SJCRH30 (cell line): Measurements from ENCODE around the gene TYK2. TPM values are rescaled to one million over a fixed set of nuclear protein-coding genes. Genes with fewer than 3 reads are reported as not detected.
A peak's percentile ranks its signal among the peaks of the same experiment; 100 is the strongest.

Experiments
- DNase-seq, 2 experiments: peaks; one replicate each; pipeline ENCODE4 v3.0.0-alpha.2; 2015 to 2020
- H3K27ac ChIP-seq: fragments of 250-450 bp; sonication (Bioruptor Pico); 2 replicates; pipeline ENCODE4 v1.5.1; 2020; ENCODE audit warnings: mild to moderate bottlenecking, moderate library complexity
- H3K27me3 ChIP-seq: fragments of 250-450 bp; sonication (Bioruptor Pico); 2 replicates; pipeline ENCODE4 v1.5.1; 2020; ENCODE audit warnings: mild to moderate bottlenecking, moderate library complexity
- H3K36me3 ChIP-seq: fragments of 250-450 bp; sonication (Bioruptor Pico); 2 replicates; pipeline ENCODE4 v1.5.1; 2020; ENCODE audit warnings: mild to moderate bottlenecking, moderate library complexity
- H3K4me1 ChIP-seq: fragments of 250-450 bp; sonication (Bioruptor Pico); 2 replicates; pipeline ENCODE4 v1.5.1; 2020; ENCODE audit warnings: mild to moderate bottlenecking, moderate library complexity
- H3K4me3 ChIP-seq: fragments of 250-450 bp; sonication (Bioruptor Pico); 2 replicates; pipeline ENCODE4 v1.5.1; 2020; ENCODE audit warnings: mild to moderate bottlenecking, moderate library complexity
- H3K9me3 ChIP-seq: fragments of 250-450 bp; sonication (Bioruptor Pico); replicated peaks from 2 replicates; pipeline ENCODE4 v1.5.1; 2020; ENCODE audit warnings: mild to moderate bottlenecking, moderate library complexity
- total RNA-seq: library from RNA; depleted of rRNA; stranded (reverse); fragments of >200 nt; shearing (Covaris generic); gene quantifications from 2 replicates; pipeline ENCODE4 v1.2.3, GENCODE V29; 2014; rRNA removed

Gene TYK2
- total RNA-seq = 45.8 and 56.1 TPM in 2 replicates

DNA sequence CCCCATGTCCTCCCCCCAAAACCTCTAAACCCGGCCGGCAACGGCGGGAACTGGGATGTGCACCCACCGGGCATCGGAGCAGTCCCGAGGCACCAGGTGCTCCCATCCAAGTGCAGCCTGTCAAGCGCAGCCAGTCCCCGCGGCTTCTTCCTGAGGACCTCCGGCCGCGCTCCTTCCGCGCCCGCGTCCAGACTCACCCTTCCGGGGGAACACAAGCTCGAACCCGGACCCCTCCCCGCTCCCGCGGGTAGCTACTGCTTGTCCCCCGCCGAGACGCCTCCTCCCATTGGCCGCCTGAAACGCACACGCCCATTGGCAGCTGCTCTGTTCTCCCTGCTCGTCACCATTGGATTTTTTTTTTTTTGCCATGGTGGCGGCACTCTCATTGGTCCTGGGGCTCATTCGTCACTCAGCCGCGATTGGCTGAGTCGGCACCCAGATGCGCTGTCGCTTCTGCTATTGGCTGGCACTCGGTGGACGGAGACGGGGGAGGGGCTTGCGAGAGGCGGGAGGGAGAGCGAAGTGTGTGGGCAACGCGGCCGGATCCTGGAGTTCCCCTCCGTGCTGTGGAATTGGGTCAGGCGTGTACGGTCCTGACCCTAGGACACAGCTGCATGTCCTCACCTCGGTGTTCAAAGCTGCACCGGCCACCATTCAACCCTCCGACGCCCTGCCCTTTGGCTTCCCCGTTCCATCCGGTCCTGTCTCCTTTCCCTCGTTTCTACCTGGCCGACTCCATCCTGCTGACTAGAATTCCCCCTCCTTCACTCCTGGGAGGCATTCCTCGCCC, at the start of gene TYK2:
TSS of gene TYK2 (minus strand) at position 260 of the 790 bp plus-strand sequence. CDS start 2,166 bp downstream, outside the sequence.
- H3K27me3 ChIP-seq = no peaks in the 10 kb centered on the region
- peaks cover 4% of the 10 kb centered on the region; the same call in 1 of the 2 replicates for H3K36me3 ChIP-seq
- no peaks in the 10 kb centered on the region for H3K9me3 ChIP-seq
- peak; percentile 97 to 99 for DNase-seq
- H3K4me3 ChIP-seq = peak within 1 kb of the TSS; percentile 73
- no peak within 1 kb of the TSS; the same call in 1 of the 2 replicates for H3K27ac ChIP-seq
- no peaks in the 10 kb centered on the region for H3K4me1 ChIP-seq

DNA sequence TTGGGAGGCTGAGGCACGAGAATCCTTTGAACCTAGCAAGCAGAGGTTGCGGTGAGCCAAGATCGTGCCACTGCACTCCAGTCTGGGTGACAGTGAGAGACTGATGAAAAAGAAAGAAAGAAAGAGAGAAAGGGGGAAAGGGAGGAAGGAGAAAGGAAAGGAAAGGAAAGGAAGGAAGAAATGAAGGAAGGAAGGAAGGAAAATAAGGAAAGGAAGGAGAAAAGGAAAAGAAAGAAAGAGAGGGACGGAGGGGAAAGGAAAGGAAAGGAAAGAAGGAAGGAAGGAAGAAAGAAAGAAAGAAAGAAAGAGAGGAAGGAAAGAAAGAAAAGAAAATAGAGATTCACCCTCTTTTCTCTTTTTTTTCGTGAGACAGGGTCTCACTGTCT, 48.6 kb upstream of the TYK2 start:
- DNase-seq = no peak
- Histone ChIP-seq H3K4me1 (peaks cover 8% of the 10 kb centered on the region), H3K4me3 (no peak overlapping the region), H3K36me3 (no peaks in the 10 kb centered on the region), H3K27me3 (no peaks in the 10 kb centered on the region), H3K9me3 (no peaks in the 10 kb centered on the region), H3K27ac (no peak overlapping the region)

DNA sequence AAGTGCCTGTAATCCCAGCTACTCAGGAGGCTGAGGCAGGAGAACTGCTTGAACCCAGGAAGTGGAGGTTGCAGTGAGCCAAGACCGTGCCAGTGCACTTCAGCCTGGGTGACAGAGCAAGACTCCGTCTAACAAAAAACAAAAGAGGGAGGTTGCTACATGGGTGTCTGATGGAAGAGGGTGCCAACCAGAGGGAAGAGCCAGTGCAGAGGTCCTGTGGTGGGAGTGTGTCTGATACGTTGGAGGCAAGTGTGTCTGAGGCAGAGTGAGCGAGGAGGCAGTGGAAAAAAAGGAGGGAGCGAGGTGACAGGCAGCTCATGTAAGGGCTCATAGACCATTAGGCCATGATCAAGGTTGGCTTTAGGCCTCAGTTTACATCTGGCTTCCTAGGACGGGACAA, 46.8 kb upstream of the TYK2 start:
- Histone ChIP-seq H3K27ac (no peak overlapping the region), H3K27me3 (no peaks in the 10 kb centered on the region), H3K9me3 (no peaks in the 10 kb centered on the region), H3K4me1 (peaks cover 8% of the 10 kb centered on the region), H3K36me3 (no peaks in the 10 kb centered on the region), H3K4me3 (no peak overlapping the region)
- no peak for DNase-seq

DNA sequence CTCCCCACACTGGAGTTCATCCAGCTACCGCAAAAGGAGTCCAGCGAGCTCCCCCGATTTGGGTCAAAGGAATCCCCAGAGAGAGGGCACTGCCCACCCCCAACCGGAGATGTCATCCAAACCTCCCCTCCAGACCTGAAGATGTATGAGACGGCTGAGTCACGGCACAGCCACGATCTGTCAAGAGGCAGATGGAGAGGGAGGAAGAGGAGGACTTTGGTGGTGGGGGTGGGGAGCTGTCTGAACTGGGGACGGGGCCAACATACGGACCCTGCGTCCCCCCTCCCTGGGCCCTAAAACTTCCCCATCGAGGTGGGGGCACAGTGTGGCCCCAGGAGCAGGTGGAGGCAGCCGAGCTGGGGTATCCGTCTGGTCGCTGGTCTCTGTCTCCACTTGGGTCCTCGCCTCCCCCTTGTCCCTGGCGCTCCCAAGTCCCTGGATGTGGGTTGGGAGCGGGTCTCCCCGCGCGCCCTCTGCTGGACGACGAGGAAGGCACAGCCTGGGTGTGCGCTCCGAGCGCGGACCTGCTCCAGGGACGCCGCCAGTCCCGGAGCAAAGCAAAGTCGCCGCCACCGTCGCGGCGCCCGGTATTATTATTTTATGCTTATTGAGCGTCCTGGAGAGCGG, 43.8 kb upstream of the TYK2 start:
- no peaks in the 10 kb centered on the region for H3K27me3 ChIP-seq

DNA sequence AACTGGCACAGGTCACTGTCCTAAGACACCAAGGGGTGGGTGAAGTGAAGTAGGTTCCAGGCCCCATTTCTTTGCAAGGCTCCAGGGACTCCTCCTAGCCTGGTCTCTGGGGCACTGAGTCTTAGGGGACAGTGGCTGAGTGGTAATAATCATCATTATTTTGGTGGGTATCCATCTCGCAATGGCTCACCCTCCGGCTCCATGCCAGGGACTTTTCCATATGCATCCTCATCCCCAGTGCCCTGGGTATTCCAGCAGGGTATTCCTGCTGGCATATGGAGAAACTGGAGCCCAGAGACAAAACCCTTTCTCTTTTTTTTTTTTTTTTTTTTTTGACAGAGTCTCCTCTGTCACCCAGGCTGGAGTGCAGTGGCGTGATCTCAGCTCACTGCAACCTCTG, 42.5 kb upstream of the TYK2 start:
- Histone ChIP-seq H3K4me1 (peaks cover 21% of the 10 kb centered on the region), H3K27me3 (no peaks in the 10 kb centered on the region)

More for the DNA sequence above, 43.8 kb upstream of the TYK2 start:
- Histone ChIP-seq H3K4me3 (peak overlapping the region; percentile 53), H3K4me1 (peaks cover 14% of the 10 kb centered on the region), H3K27ac (peak overlapping the region; percentile 60; the same call in 1 of the 2 replicates), H3K36me3 (no peaks in the 10 kb centered on the region), H3K9me3 (no peaks in the 10 kb centered on the region)
- DNase-seq = peak; percentile 83 to 88

DNA sequence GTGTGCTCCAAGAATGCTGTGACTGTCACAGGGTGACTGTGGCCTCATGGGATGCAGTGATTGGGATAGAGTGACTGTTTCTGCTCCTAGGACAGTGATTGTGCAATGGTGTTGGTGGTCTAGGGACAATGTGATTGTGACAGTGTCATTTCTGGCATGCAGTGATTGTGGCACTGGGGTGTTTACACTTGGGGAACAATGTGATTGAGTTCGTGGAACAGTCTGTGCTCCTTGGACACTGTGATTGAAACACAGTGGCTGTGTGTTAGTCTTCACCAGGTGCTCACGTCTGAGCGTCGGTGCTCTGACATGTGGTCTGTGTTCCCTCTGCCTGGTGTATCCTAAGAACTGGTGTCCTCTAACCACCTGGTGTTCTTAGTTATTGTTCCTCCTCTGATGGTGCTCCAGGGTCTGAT, 41.7 kb upstream of the TYK2 start:
- no peaks in the 10 kb centered on the region for H3K27me3 ChIP-seq
- peaks cover 22% of the 10 kb centered on the region for H3K4me1 ChIP-seq
- peak overlapping the region; percentile 64; the same call in 1 of the 2 replicates for H3K4me3 ChIP-seq
- DNase-seq = no peak
- H3K36me3 ChIP-seq = no peaks in the 10 kb centered on the region
- H3K27ac ChIP-seq = no peak overlapping the region
- H3K9me3 ChIP-seq = no peaks in the 10 kb centered on the region

More for the DNA sequence above, 42.5 kb upstream of the TYK2 start:
- no peaks in the 10 kb centered on the region for H3K36me3 ChIP-seq
- H3K4me3 ChIP-seq = no peak overlapping the region
- no peak for DNase-seq
- H3K27ac ChIP-seq = no peak overlapping the region
- H3K9me3 ChIP-seq = no peaks in the 10 kb centered on the region

DNA sequence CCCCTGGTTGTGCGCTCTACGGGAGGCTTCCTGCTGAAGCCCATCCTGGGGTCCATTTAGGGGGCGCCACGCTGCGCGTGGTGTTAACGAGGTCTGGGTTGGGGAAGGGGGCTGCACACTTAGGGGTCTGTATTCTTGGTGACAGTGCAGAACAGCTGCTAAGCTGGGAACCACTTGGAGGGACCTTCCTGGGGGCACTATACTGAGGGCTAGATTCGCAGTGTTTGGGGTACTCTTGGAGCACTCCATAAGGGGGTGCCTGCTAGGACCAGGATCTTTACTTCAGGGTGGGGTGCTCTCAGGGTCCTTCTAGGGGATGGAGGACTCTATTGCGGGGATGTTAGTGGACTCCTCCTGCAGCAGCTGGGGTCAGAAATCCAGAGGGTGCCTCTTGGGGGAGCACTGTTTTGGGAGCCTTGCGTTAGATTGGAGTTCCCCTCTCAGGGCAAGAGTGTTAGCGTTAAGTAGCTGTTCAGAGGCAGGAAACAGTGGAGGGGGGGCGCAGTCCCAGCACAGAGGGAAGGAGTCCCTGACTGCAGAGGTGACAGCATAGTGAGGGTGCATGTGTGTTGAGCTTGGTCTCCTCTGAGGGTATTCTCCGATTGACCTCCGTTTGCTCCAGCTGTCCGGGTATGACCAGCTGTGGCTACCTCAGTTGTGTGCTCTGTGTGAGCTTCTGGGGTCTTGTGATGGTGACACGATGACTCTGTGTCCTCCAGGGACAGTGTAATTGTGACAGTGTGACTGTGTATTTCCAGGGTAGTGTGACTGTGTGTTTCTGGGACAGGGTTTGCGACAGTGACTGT, 41.1 kb upstream of the TYK2 start:
- H3K9me3 ChIP-seq = no peaks in the 10 kb centered on the region
- H3K36me3 ChIP-seq = no peaks in the 10 kb centered on the region
- H3K27ac ChIP-seq = no peak overlapping the region; the same call in 1 of the 2 replicates
- DNase-seq = no peak
- H3K4me1 ChIP-seq = peaks cover 22% of the 10 kb centered on the region
- peak overlapping the region; percentile 64 for H3K4me3 ChIP-seq
- H3K27me3 ChIP-seq = no peaks in the 10 kb centered on the region

DNA sequence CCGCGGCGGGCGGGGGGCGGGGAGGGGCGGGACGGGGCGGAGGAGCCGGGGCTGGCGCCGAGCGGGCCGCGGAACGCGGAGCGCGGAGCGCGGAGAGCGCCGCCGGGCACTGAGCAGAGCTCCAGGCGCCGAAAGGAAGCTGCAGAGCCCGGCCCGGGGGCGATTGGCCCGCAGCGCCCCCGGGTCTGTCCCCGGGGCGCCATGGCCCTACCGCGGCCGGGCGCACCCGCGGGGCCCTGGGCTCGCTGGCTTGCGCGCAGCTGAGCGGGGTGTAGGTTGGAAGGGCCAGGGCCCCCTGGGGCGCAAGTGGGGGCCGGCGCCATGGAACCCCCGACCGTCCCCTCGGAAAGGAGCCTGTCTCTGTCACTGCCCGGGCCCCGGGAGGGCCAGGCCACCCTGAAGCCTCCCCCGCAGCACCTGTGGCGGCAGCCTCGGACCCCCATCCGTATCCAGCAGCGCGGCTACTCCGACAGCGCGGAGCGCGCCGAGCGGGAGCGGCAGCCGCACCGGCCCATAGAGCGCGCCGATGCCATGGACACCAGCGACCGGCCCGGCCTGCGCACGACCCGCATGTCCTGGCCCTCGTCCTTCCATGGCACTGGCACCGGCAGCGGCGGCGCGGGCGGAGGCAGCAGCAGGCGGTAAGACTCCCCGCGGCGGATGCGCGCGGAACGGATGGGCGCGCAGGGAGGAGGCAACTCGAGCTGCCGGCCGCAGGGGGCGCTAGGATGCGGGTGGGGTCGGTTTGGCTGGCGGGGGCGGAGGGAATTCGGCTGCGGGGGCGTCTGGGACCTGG, 40.3 kb upstream of the TYK2 start, which contains the start of gene PDE4A:
TSS of gene PDE4A (plus strand) at position 95 of the 796 bp plus-strand sequence. CDS start at position 322, 227 bp downstream.
- peak; percentile 74 to 75 for DNase-seq
- Histone ChIP-seq H3K9me3 (no peaks in the 10 kb centered on the region), H3K4me1 (peaks cover 22% of the 10 kb centered on the region), H3K4me3 (peak within 1 kb of the TSS; percentile 64), H3K36me3 (no peaks in the 10 kb centered on the region), H3K27ac (peak within 1 kb of the TSS; percentile 9; the same call in 1 of the 2 replicates), H3K27me3 (no peaks in the 10 kb centered on the region)

DNA sequence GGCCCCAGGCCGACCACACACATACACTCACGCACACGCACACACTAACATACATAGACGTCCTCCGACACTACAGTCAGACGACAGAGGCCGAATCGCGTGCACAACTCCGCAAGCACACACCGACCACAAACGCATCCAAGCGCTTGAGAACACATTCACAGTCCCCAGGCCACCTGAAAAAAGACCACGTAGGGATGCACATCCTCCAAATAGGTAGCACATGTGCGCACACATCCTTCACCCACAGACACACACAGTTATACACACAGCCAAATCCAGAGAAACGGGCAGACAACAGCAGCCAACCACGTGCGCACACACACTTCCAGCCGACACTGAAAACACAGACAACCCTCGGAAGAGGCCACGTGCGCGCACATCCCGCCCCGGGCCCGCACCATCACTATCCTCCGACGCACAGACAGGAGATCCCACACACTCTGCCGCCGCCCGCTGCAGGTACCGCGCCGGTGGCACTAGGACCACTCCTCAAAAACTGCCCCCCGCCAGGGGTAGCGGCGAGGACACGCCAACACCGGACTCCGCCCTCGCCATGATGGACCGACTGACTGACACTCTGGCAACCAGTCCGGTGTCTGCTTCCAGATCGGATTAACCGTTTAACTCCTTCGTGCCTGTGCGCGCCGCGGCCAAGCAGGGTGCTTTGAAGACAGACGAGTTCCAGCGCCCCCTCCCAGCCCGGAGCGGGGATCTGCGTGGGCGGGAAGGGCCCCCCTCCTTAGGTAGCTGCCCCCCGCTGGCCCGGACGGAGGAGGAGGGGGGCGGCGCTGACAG, 39.5 kb upstream of the TYK2 start:
- H3K36me3 ChIP-seq = no peaks in the 10 kb centered on the region
- H3K4me1 ChIP-seq = peaks cover 17% of the 10 kb centered on the region; the same call in 1 of the 2 replicates
- DNase-seq = peak; percentile 90 to 94
- H3K9me3 ChIP-seq = no peaks in the 10 kb centered on the region
- H3K27ac ChIP-seq = peak overlapping the region; percentile 1; the same call in 1 of the 2 replicates
- no peaks in the 10 kb centered on the region for H3K27me3 ChIP-seq
- H3K4me3 ChIP-seq = peak overlapping the region; percentile 64

DNA sequence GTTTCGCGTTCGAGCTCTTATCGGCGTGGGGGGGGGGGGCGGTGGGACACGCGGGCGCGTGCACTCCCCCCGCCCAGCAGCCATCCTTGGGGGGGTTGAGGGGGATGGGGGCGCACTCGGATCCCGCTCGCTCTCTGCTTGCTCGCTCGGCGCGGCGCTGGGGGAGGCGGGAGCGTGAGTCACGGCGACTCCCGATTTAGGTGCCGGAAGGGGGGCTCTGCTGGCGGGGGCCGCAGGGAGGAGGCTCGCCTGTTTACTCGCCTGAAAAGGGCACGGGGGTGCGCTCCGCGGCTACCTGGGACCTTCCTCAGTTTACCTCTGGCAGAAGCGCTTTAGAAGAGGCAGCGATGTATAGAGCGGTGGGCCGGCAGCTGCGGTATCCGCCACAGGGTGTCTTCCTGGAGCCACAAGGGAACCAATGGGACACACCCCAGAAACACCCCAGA, 38.9 kb upstream of the TYK2 start:
- peak in 1 of 2 experiments; percentile 35 for DNase-seq
- Histone ChIP-seq H3K27ac (peak overlapping the region; percentile 1; the same call in 1 of the 2 replicates), H3K4me3 (peak overlapping the region; percentile 64), H3K27me3 (no peaks in the 10 kb centered on the region), H3K36me3 (no peaks in the 10 kb centered on the region), H3K4me1 (peaks cover 17% of the 10 kb centered on the region; the same call in 1 of the 2 replicates), H3K9me3 (no peaks in the 10 kb centered on the region)

DNA sequence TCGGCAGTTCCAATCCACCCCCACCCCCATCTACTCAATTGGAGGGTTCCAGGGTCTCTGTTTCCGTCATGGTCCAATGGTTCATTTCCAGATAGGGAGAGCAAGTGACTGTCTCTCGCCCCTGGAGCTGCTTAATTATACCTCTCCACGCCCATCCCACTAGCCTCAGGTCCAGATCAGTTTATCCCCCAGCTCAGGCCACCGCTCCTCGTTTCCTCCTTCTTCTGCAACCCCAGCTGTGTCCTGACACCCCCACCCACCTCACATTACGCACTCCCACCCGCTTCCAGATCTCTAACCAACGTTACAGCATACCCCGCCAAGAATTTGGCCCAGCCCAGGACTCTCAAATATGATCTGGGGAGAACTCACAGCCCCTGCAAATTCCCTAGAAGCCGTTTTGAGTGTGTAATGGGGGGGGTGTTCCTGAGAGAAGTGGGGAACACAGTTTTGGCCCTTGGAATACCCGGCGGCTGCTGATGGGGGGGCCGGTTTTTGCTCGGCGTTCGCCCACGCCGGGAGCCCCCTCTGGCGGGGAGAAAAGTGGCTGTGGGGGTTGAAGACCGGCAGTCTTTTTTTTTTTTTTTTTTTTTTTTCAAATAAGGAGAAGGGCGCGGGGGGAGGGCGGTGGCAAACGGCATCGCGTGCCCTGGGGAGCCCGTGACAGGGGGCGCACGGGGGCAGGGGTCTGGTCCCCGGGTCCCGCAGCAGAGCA, 38.3 kb upstream of the TYK2 start:
- H3K4me3 ChIP-seq = peak overlapping the region; percentile 64
- H3K4me1 ChIP-seq = peaks cover 17% of the 10 kb centered on the region; the same call in 1 of the 2 replicates
- peak; percentile 36 to 41 for DNase-seq
- H3K36me3 ChIP-seq = no peaks in the 10 kb centered on the region
- no peaks in the 10 kb centered on the region for H3K9me3 ChIP-seq
- no peaks in the 10 kb centered on the region for H3K27me3 ChIP-seq
- H3K27ac ChIP-seq = no peak overlapping the region

DNA sequence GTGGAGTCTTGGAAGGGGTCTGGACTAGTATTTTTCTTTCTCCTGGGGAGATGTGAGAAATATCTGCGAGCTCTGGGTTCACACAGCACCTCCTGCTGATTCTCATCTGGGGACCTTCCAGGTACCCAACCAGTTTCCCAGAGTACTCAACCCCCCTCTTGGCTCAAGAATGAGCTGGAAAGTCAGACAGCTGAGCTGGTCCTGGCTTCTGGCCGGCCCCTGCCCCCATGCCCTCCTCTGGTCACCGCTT, 37.8 kb upstream of the TYK2 start:
- Histone ChIP-seq H3K4me3 (no peak overlapping the region), H3K36me3 (no peaks in the 10 kb centered on the region), H3K4me1 (peaks cover 17% of the 10 kb centered on the region; the same call in 1 of the 2 replicates), H3K9me3 (no peaks in the 10 kb centered on the region), H3K27ac (no peak overlapping the region), H3K27me3 (no peaks in the 10 kb centered on the region)
- peak in 1 of 2 experiments; percentile 19 for DNase-seq
